D721Med (cell line): ENCODE measurements around the gene MAPK13.
"Not testable (repeated sequence)": the region's sequence is repeated elsewhere in the genome, so short reads cannot be mapped to it uniquely, and the experiment has no call there.

Experiments
- DNase-seq: peaks from one replicate; pipeline ENCODE4 v3.0.0; 2011; ENCODE audit warnings: low spot score; ENCODE audit not compliant: insufficient read length
- FAIRE-seq: peaks from 2 replicates; lab custom pipeline; 2011; peaks lifted over from hg19 to GRCh38; lab: Jason Lieb, UNC
- CTCF ChIP-seq: IDR thresholded peaks from 2 replicates; pipeline ENCODE4 v1.5.1; 2012; ENCODE audit warnings: mild to moderate bottlenecking, control low read depth; ENCODE audit not compliant: insufficient read depth; ENCODE audit errors: missing control alignments

MAPK13 gene

GRCh38 chr6:36128073-36128472 lies 2.2 kb upstream of the MAPK13 start:
- no peak for DNase-seq
- TF ChIP-seq CTCF: no peak
- FAIRE-seq: no peak

GRCh38 chr6:36128793-36129192 lies 1.5 kb upstream of the MAPK13 start:
- no peak for TF ChIP-seq CTCF
- FAIRE-seq (no peak), DNase-seq (no peak)

- FAIRE-seq, DNase-seq: not testable (repeated sequence)
Measured at GRCh38 chr6:36129334-36129733, 979 bp upstream of the MAPK13 start.

GRCh38 chr6:36130667-36131510 lies 576 bp downstream of the MAPK13 start:
- DNase-seq (no peak), FAIRE-seq (no peak)
- no peak for TF ChIP-seq CTCF

- no peak for FAIRE-seq
- no peak for DNase-seq
- TF ChIP-seq CTCF: no peak
Measured at GRCh38 chr6:36131511-36132245, 1.4 kb downstream of the MAPK13 start.

- no peak for DNase-seq
- no peak for FAIRE-seq
- TF ChIP-seq CTCF: no peak
Measured at GRCh38 chr6:36132246-36132895, 2.1 kb downstream of the MAPK13 start.

- DNase-seq: no peak
- FAIRE-seq: no peak
Measured at GRCh38 chr6:36133148-36133547, 2.8 kb downstream of the MAPK13 start.

More at GRCh38 chr6:36133148-36133547, 2.8 kb downstream of the MAPK13 start:
- TF ChIP-seq CTCF: no peak
